HAP-1 (cell line): Measurements from ENCODE around the gene SLX4IP.

Experiments
- DNase-seq, 2 experiments: peaks; one replicate each; pipeline ENCODE4 v3.0.0-alpha.2; 2016 to 2020; ENCODE audit warnings: low spot score in 2 of 2
- H3K27me3 ChIP-seq: fragments of 250-450 bp; sonication (Bioruptor Pico); 2 replicates; pipeline ENCODE4 v1.5.1; 2020; ENCODE audit warnings: low read depth, mild to moderate bottlenecking, moderate library complexity
- H3K36me3 ChIP-seq: fragments of 250-450 bp; sonication (Bioruptor Pico); replicated peaks from 2 replicates; pipeline ENCODE4 v1.5.1; 2020; ENCODE audit warnings: mild to moderate bottlenecking
- H3K4me1 ChIP-seq: fragments of 250-450 bp; sonication (Bioruptor Pico); 2 replicates; pipeline ENCODE4 v1.5.1; 2020; ENCODE audit warnings: mild to moderate bottlenecking
- H3K4me3 ChIP-seq: fragments of 250-450 bp; sonication (Bioruptor Pico); 2 replicates; pipeline ENCODE4 v1.5.1; 2020; ENCODE audit warnings: mild to moderate bottlenecking, moderate library complexity
- H3K9me3 ChIP-seq: fragments of 250-450 bp; sonication (Bioruptor Pico); 2 replicates; pipeline ENCODE4 v1.5.1; 2020; ENCODE audit warnings: mild to moderate bottlenecking, moderate library complexity
- in situ Hi-C: fragments of 300-500 bp; cut with MboI; formaldehyde crosslinking; loops from 3 replicates; pipeline ENCODE4 v1.14.3; 2020; ENCODE audit warnings: low sequenced_read_pairs, inconsistent platforms, mixed read lengths

The SLX4IP gene

GRCh38 chr20:10513931-10514575 is 78.9 kb downstream of the SLX4IP start:
- DNase-seq = no peak
- Histone ChIP-seq H3K4me3 (no peak overlapping the region), H3K36me3 (no peaks in the 10 kb centered on the region), H3K4me1 (peaks cover 11% of the 10 kb centered on the region), H3K27me3 (no peaks in the 10 kb centered on the region), H3K9me3 (no peaks in the 10 kb centered on the region)
- in situ Hi-C loops = no loop called here

GRCh38 chr20:10516529-10516928 is 81.4 kb downstream of the SLX4IP start:
- Histone ChIP-seq H3K27me3 (no peaks in the 10 kb centered on the region), H3K4me1 (peaks cover 7% of the 10 kb centered on the region), H3K36me3 (no peaks in the 10 kb centered on the region), H3K4me3 (no peak overlapping the region), H3K9me3 (no peaks in the 10 kb centered on the region)
- DNase-seq = no peak
- in situ Hi-C loops = no loop called here

- no peaks in the 10 kb centered on the region for H3K36me3 ChIP-seq
- no peaks in the 10 kb centered on the region for H3K9me3 ChIP-seq
- in situ Hi-C loops = no loop called here
- no peak for DNase-seq
- no peak overlapping the region for H3K4me3 ChIP-seq
- H3K27me3 ChIP-seq = no peaks in the 10 kb centered on the region
- no peaks in the 10 kb centered on the region; the same call in 1 of the 2 replicates for H3K4me1 ChIP-seq
Observed at GRCh38 chr20:10519361-10520046, 84.4 kb downstream of the SLX4IP start.

GRCh38 chr20:10520528-10520927 is 85.4 kb downstream of the SLX4IP start:
- H3K36me3 ChIP-seq = no peaks in the 10 kb centered on the region
- H3K4me3 ChIP-seq = no peak overlapping the region
- DNase-seq = no peak
- in situ Hi-C loops = no loop called here
- H3K27me3 ChIP-seq = no peaks in the 10 kb centered on the region
- H3K9me3 ChIP-seq = no peaks in the 10 kb centered on the region
- H3K4me1 ChIP-seq = no peaks in the 10 kb centered on the region; the same call in 1 of the 2 replicates

- DNase-seq = no peak
Observed at GRCh38 chr20:10521068-10521831, 86.1 kb downstream of the SLX4IP start.

GRCh38 chr20:10521836-10522235 is 86.7 kb downstream of the SLX4IP start:
- no peak for DNase-seq
- no peaks in the 10 kb centered on the region for H3K27me3 ChIP-seq
- H3K4me3 ChIP-seq = no peak overlapping the region
- no peaks in the 10 kb centered on the region for H3K9me3 ChIP-seq
- H3K36me3 ChIP-seq = no peaks in the 10 kb centered on the region
- no peaks in the 10 kb centered on the region; the same call in 1 of the 2 replicates for H3K4me1 ChIP-seq
- in situ Hi-C loops = no loop called here

More at GRCh38 chr20:10521068-10521831, 86.1 kb downstream of the SLX4IP start:
- Histone ChIP-seq H3K27me3 (no peaks in the 10 kb centered on the region), H3K36me3 (no peaks in the 10 kb centered on the region), H3K4me1 (no peaks in the 10 kb centered on the region; the same call in 1 of the 2 replicates), H3K9me3 (no peaks in the 10 kb centered on the region), H3K4me3 (no peak overlapping the region)
- in situ Hi-C loops = no loop called here

- H3K4me1 ChIP-seq = no peaks in the 10 kb centered on the region; the same call in 1 of the 2 replicates
Observed at GRCh38 chr20:10522328-10522727, 87.2 kb downstream of the SLX4IP start.

GRCh38 chr20:10523443-10523842 is 88.3 kb downstream of the SLX4IP start:
- DNase-seq = no peak
- Histone ChIP-seq H3K4me1 (no peaks in the 10 kb centered on the region; the same call in 1 of the 2 replicates), H3K36me3 (no peaks in the 10 kb centered on the region), H3K27me3 (no peaks in the 10 kb centered on the region), H3K4me3 (no peak overlapping the region), H3K9me3 (no peaks in the 10 kb centered on the region)
- in situ Hi-C loops = no loop called here

More at GRCh38 chr20:10522328-10522727, 87.2 kb downstream of the SLX4IP start:
- Histone ChIP-seq H3K4me3 (no peak overlapping the region), H3K36me3 (no peaks in the 10 kb centered on the region), H3K9me3 (no peaks in the 10 kb centered on the region), H3K27me3 (no peaks in the 10 kb centered on the region)
- in situ Hi-C loops = no loop called here
- DNase-seq = no peak

- Histone ChIP-seq H3K9me3 (no peaks in the 10 kb centered on the region), H3K4me3 (no peak overlapping the region), H3K4me1 (no peaks in the 10 kb centered on the region; the same call in 1 of the 2 replicates), H3K36me3 (no peaks in the 10 kb centered on the region), H3K27me3 (no peaks in the 10 kb centered on the region)
- no peak for DNase-seq
- in situ Hi-C loops = no loop called here
Observed at GRCh38 chr20:10524034-10524476, 89.0 kb downstream of the SLX4IP start.

- Histone ChIP-seq H3K9me3 (no peaks in the 10 kb centered on the region), H3K4me1 (no peaks in the 10 kb centered on the region; the same call in 1 of the 2 replicates), H3K27me3 (no peaks in the 10 kb centered on the region), H3K4me3 (no peak overlapping the region), H3K36me3 (no peaks in the 10 kb centered on the region)
- in situ Hi-C loops = no loop called here
- DNase-seq = no peak
Observed at GRCh38 chr20:10524643-10525042, 89.5 kb downstream of the SLX4IP start.

GRCh38 chr20:10527781-10528180 is 92.7 kb downstream of the SLX4IP start:
- Histone ChIP-seq H3K4me3 (no peak overlapping the region), H3K4me1 (no peaks in the 10 kb centered on the region), H3K9me3 (no peaks in the 10 kb centered on the region), H3K36me3 (no peaks in the 10 kb centered on the region), H3K27me3 (no peaks in the 10 kb centered on the region)
- DNase-seq = no peak
- in situ Hi-C loops = no loop called here

- Histone ChIP-seq H3K9me3 (no peaks in the 10 kb centered on the region), H3K36me3 (no peaks in the 10 kb centered on the region), H3K27me3 (no peaks in the 10 kb centered on the region), H3K4me1 (no peaks in the 10 kb centered on the region), H3K4me3 (no peak overlapping the region)
- no peak for DNase-seq
- in situ Hi-C loops = no loop called here
Observed at GRCh38 chr20:10530883-10531282, 95.8 kb downstream of the SLX4IP start.

GRCh38 chr20:10531848-10532247 is 96.7 kb downstream of the SLX4IP start:
- Histone ChIP-seq H3K9me3 (no peaks in the 10 kb centered on the region), H3K4me1 (no peaks in the 10 kb centered on the region), H3K27me3 (no peaks in the 10 kb centered on the region), H3K36me3 (no peaks in the 10 kb centered on the region), H3K4me3 (no peak overlapping the region)
- in situ Hi-C loops = no loop called here
- DNase-seq = no peak

- DNase-seq = no peak
- Histone ChIP-seq H3K27me3 (no peaks in the 10 kb centered on the region), H3K36me3 (no peaks in the 10 kb centered on the region), H3K4me3 (no peak overlapping the region), H3K9me3 (no peaks in the 10 kb centered on the region), H3K4me1 (no peaks in the 10 kb centered on the region)
- in situ Hi-C loops = no loop called here
Observed at GRCh38 chr20:10532361-10532760, 97.3 kb downstream of the SLX4IP start.
